Measurements from ENCODE around the gene CA9. TPM values are rescaled to one million over a fixed set of nuclear protein-coding genes. Genes with fewer than 3 reads are reported as not detected.
"Not testable (repeated sequence)": the region's sequence is repeated elsewhere in the genome, so short reads cannot be mapped to it uniquely, and the experiment has no call there.

Gene CA9
- polyA plus RNA-seq (2013, experiment 1 of 2): 1.4 TPM
- polyA plus RNA-seq (2013, experiment 2 of 2): 1.3 TPM

DNA sequence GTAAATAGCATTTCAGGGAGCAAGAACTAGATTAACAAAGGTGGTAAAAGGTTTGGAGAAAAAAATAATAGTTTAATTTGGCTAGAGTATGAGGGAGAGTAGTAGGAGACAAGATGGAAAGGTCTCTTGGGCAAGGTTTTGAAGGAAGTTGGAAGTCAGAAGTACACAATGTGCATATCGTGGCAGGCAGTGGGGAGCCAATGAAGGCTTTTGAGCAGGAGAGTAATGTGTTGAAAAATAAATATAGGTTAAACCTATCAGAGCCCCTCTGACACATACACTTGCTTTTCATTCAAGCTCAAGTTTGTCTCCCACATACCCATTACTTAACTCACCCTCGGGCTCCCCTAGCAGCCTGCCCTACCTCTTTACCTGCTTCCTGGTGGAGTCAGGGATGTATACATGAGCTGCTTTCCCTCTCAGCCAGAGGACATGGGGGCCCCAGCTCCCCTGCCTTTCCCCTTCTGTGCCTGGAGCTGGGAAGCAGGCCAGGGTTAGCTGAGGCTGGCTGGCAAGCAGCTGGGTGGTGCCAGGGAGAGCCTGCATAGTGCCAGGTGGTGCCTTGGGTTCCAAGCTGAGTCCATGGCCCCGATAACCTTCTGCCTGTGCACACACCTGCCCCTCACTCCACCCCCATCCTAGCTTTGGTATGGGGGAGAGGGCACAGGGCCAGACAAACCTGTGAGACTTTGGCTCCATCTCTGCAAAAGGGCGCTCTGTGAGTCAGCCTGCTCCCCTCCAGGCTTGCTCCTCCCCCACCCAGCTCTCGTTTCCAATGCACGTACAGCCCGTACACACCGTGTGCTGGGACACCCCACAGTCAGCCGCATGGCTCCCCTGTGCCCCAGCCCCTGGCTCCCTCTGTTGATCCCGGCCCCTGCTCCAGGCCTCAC, at the start of gene CA9:
Gene CA9 (plus strand): TSS at position 797 of the 893 bp plus-strand sequence. CDS start 32 bp downstream, at position 829.
- Histone ChIP-seq H3K27ac (ENCODE audit: low read depth, low read length) (no peak within 1 kb of the TSS), H3K9me3 (ENCODE audit: insufficient read depth, low read depth, low read length) (no peaks in the 10 kb centered on the region), H3K4me1 (ENCODE audit: insufficient read depth, low read length) (no peaks in the 10 kb centered on the region), H3K4me3 (ENCODE audit: low read length) (no peak within 1 kb of the TSS; the same call in 1 of the 2 replicates), H3K9ac (ENCODE audit: low read depth, low read length) (no peak within 1 kb of the TSS), H3K36me3 (ENCODE audit: insufficient read depth, low read length) (no peaks in the 10 kb centered on the region), H3K27me3 (ENCODE audit: insufficient read depth, low read length) (peaks cover 15% of the 10 kb centered on the region)
- 84% methylated on average over 10 of the region's 10 CpGs for WGBS

DNA sequence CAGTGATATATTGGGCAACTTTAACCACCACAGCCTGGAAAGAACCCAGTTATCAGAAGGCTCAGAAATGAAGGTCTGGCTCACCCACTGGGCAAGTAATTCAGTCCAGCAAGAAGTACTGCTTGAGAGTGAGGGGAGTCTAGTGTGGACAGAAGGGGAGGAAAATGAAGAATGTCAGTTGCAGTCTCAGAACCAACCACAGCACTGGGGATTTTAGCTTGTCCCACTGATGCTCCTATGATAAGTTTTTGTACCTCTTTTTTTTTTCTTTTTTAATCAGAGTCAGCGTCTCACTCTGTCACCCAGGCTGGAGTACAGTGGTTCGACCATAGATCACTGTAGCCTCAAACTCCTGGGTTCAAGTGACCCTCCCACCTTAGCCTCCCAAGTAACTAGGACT, 46.2 kb upstream of the CA9 start:
- H3K9me3 ChIP-seq (ENCODE audit: insufficient read depth, low read depth, low read length): no peaks in the 10 kb centered on the region
- no peaks in the 10 kb centered on the region for H3K4me1 ChIP-seq (ENCODE audit: insufficient read depth, low read length)
- no peak overlapping the region for H3K4me3 ChIP-seq (ENCODE audit: low read length)
- 89% methylated on average over 2 of the region's 2 CpGs for WGBS
- H3K27me3 ChIP-seq (ENCODE audit: insufficient read depth, low read length): no peaks in the 10 kb centered on the region
- no peak overlapping the region for H3K27ac ChIP-seq (ENCODE audit: low read depth, low read length)
- H3K36me3 ChIP-seq (ENCODE audit: insufficient read depth, low read length): no peaks in the 10 kb centered on the region
- H3K9ac ChIP-seq (ENCODE audit: low read depth, low read length): no peak overlapping the region

DNA sequence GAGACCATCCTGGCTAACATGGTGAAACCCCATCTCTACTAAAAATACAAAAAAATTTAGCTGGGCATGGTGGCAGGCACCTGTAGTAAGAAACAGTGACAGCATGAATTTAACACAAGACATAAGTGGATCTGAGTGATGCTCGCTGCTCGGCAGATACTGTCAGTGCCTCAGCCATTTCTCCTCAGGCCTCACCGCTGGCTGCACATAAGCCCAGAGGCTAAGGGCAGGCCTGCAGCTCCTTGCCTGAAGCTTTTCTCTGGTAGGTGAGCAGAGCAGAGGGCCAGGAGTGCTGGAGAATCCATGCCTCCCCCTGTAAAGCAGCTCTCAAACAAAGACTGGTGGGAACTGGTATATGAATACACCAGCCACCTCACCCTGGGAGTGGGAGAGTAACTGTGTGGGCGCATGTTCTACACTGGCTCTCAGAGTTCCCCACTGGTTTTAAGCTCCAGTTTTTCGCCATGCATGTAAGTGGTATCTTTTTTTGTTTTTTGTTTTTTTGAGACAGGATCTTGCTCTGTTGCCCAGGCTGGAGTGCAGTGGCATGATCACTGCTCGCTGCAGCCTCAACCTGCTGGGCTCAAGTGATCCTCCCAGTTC, 45.2 kb upstream of the CA9 start:
- no peak overlapping the region for H3K27ac ChIP-seq (ENCODE audit: low read depth, low read length)
- H3K36me3 ChIP-seq (ENCODE audit: insufficient read depth, low read length): no peaks in the 10 kb centered on the region
- no peak overlapping the region for H3K4me3 ChIP-seq (ENCODE audit: low read length)
- H3K27me3 ChIP-seq (ENCODE audit: insufficient read depth, low read length): no peaks in the 10 kb centered on the region
- H3K4me1 ChIP-seq (ENCODE audit: insufficient read depth, low read length): no peaks in the 10 kb centered on the region
- no peaks in the 10 kb centered on the region for H3K9me3 ChIP-seq (ENCODE audit: insufficient read depth, low read depth, low read length)
- 92% methylated on average over 6 of the region's 6 CpGs for WGBS
- H3K9ac ChIP-seq (ENCODE audit: low read depth, low read length): no peak overlapping the region

DNA sequence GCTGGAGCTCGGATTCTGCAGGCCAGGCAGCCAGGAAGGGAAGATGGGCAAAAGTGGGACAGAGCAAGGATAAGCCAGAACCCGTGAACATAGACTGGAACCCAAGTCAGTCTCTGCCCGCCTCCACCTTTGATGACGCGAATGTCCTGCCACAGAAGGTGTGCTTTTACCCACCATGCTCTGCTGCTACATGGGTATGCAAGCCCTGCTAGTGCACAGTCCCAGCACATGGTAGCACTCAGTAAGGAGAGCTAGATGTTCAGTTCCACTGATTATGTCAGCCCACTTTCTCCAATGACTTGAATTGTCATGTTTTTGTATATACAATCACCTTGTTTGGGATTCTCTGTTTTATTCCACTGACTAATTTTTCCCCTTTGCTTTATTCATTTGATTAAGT, 44.1 kb upstream of the CA9 start:
- no peaks in the 10 kb centered on the region for H3K9me3 ChIP-seq (ENCODE audit: insufficient read depth, low read depth, low read length)
- no peak overlapping the region for H3K4me3 ChIP-seq (ENCODE audit: low read length)
- H3K27me3 ChIP-seq (ENCODE audit: insufficient read depth, low read length): no peaks in the 10 kb centered on the region
- no peaks in the 10 kb centered on the region for H3K36me3 ChIP-seq (ENCODE audit: insufficient read depth, low read length)
- 89% methylated on average over 5 of the region's 5 CpGs for WGBS
- H3K27ac ChIP-seq (ENCODE audit: low read depth, low read length): no peak overlapping the region
- H3K9ac ChIP-seq (ENCODE audit: low read depth, low read length): no peak overlapping the region
- no peaks in the 10 kb centered on the region for H3K4me1 ChIP-seq (ENCODE audit: insufficient read depth, low read length)

DNA sequence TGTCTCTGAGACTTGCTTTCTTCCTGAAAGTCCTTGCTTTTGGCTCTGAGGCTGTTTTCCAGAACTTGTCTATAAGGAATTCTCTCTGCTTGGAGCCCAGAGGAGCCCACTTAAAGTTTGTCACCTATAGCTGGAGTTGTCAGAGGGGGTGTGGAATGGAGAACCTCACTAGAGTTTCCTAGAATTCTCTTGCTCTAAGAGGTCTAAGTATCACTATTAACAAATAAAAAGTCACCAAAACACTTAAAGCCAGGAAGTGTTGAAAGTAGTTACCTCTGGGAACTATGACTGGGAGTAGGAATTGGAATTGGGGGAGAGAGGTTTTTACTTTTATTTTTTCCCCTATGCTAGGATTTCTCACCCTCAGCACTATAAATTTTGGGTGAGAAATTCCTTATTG, 38.0 kb upstream of the CA9 start:
- Histone ChIP-seq H3K9ac (ENCODE audit: low read depth, low read length) (no peak overlapping the region), H3K27me3 (ENCODE audit: insufficient read depth, low read length) (no peaks in the 10 kb centered on the region), H3K9me3 (ENCODE audit: insufficient read depth, low read depth, low read length) (no peaks in the 10 kb centered on the region), H3K36me3 (ENCODE audit: insufficient read depth, low read length) (no peaks in the 10 kb centered on the region), H3K4me3 (ENCODE audit: low read length) (no peak overlapping the region), H3K4me1 (ENCODE audit: insufficient read depth, low read length) (no peaks in the 10 kb centered on the region), H3K27ac (ENCODE audit: low read depth, low read length) (no peak overlapping the region)

DNA sequence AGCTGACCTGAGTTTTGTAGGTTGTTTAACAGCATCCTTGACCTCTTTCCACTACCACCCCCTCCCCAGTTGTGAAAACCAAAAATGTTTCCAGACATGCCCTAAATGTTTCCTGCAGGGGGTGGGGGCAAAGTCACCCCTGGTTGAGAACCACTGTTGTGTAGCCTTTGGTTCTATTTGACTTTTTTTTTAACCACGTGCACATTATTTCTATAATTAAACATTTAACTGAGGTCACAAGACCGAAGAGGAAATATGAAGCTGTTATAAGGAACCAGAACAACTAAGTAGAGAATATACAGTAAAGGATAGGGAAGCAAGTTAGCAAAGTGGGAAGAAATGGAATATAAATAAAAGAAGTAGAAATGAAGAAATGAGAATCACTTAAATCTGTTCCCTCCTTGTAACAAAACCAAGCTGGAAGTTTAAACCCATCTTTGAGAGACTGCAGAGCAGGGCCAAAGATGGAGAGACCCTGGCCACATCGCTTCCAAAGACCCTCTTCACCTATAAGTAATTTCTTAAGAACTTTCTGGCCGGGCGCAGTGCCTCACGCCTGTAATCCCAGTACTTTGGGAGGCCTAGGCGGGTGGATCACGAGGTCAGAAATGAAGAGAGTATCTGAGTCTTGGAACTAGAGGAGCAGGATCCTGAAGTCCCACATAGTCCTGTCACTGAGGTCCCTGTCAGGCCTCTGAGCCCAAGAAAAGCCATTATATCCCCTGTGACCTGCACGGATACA, 37.4 kb upstream of the CA9 start:
- H3K27ac ChIP-seq (ENCODE audit: low read depth, low read length): no peak overlapping the region
- H3K9me3 ChIP-seq (ENCODE audit: insufficient read depth, low read depth, low read length): no peaks in the 10 kb centered on the region
- H3K4me1 ChIP-seq (ENCODE audit: insufficient read depth, low read length): no peaks in the 10 kb centered on the region
- H3K9ac ChIP-seq (ENCODE audit: low read depth, low read length): no peak overlapping the region
- WGBS: 93% methylated on average over 8 of the region's 9 CpGs
- no peaks in the 10 kb centered on the region for H3K36me3 ChIP-seq (ENCODE audit: insufficient read depth, low read length)
- H3K27me3 ChIP-seq (ENCODE audit: insufficient read depth, low read length): no peaks in the 10 kb centered on the region
- H3K4me3 ChIP-seq (ENCODE audit: low read length): no peak overlapping the region

DNA sequence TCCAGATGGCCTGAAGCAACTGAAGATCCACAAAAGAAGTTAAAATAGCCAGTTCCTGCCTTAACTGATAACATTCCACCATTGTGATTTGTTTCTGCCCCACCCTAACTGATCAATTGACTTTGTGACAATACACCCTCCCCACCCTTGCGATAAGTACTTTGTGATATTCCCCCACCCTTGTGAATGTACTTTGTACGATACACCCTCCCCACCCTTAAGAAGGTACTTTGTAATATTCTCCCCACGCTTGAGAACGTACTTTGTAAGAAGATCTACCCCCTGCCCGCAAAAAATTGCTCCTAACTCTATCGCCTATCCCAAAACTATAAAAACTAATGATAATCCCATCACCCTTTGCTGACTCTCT, 36.9 kb upstream of the CA9 start:
- not testable (repeated sequence) for H3K9ac ChIP-seq (ENCODE audit: low read depth, low read length); H3K27ac ChIP-seq (ENCODE audit: low read depth, low read length); H3K27me3 ChIP-seq (ENCODE audit: insufficient read depth, low read length); H3K9me3 ChIP-seq (ENCODE audit: insufficient read depth, low read depth, low read length); H3K36me3 ChIP-seq (ENCODE audit: insufficient read depth, low read length); H3K4me1 ChIP-seq (ENCODE audit: insufficient read depth, low read length); H3K4me3 ChIP-seq (ENCODE audit: low read length)
- WGBS: 97% methylated on average over 6 of the region's 6 CpGs

DNA sequence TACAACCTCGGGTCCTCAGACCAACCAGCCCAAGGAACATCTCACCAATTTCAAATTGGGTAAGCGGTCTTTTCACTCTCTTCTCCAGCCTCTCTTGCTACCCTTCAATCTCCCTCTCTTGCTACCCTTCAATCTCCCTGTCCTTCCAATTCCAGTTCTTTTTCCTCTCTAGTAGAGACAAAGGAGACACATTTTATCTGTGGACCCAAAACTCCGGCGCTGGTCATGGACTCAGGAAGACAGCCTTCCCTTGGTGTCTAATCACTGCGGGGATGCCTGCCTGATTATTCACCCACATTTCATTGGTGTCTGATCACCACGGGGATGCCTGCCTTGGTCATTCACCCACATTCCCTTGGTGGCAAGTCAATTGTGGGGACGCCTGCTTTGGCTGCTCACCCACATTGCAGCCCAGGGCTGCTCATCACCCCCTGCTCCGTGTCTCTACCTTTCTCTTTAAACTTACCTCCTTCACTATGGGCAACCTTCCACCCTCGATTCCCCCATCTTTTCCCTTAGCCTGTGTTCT, 36.2 kb upstream of the CA9 start:
- 95% methylated on average over 9 of the region's 9 CpGs for WGBS
- not testable (repeated sequence) for H3K27ac ChIP-seq (ENCODE audit: low read depth, low read length); H3K27me3 ChIP-seq (ENCODE audit: insufficient read depth, low read length); H3K4me3 ChIP-seq (ENCODE audit: low read length); H3K36me3 ChIP-seq (ENCODE audit: insufficient read depth, low read length); H3K4me1 ChIP-seq (ENCODE audit: insufficient read depth, low read length); H3K9ac ChIP-seq (ENCODE audit: low read depth, low read length); H3K9me3 ChIP-seq (ENCODE audit: insufficient read depth, low read depth, low read length)

DNA sequence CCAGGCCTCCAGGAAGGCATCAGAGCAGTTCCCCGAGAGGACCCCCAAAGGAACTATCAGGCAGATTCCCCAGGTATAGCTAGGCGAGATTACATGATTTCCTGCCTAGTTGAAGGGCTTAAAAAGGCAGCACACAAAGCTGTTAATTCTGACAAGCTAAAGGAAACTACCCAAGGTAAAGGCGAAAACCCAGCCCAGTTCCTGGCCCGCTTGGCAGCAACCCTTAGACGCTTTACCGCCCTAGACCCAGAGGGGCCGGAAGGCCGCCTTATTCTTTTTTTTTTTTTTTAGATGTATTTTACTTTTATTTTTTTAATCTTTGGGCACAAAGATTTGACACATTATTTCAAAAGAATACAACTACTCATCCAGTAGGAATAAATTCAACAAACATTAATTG, 35.0 kb upstream of the CA9 start:
- not testable (repeated sequence) for H3K27ac ChIP-seq (ENCODE audit: low read depth, low read length)

DNA sequence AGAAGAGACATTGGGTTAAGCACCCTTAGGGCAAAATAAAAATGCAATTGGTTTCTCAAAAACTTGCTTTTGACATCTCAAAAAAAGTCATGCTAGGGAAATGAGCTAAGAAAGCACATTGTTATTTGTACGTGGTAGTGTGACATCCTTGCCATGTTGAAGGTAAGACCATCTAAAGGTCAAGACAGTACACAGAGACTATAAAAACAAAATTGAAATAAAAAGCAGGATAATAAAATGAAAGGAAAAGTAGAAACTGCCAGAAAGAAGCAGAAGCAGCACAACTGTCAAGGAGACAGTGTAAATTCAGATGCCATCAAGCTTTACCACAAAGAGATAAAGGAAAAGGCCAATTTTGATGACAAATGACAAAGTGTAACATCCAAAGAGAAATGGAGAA, 34.5 kb upstream of the CA9 start:
- H3K27me3 ChIP-seq (ENCODE audit: insufficient read depth, low read length); H3K27ac ChIP-seq (ENCODE audit: low read depth, low read length); H3K9me3 ChIP-seq (ENCODE audit: insufficient read depth, low read depth, low read length); H3K9ac ChIP-seq (ENCODE audit: low read depth, low read length); H3K36me3 ChIP-seq (ENCODE audit: insufficient read depth, low read length); H3K4me3 ChIP-seq (ENCODE audit: low read length); H3K4me1 ChIP-seq (ENCODE audit: insufficient read depth, low read length): not testable (repeated sequence)
- WGBS: 100% methylated on average over 1 of the region's 1 CpG

More for the DNA sequence above, 35.0 kb upstream of the CA9 start:
- H3K27me3 ChIP-seq (ENCODE audit: insufficient read depth, low read length); H3K9ac ChIP-seq (ENCODE audit: low read depth, low read length); H3K4me3 ChIP-seq (ENCODE audit: low read length); H3K9me3 ChIP-seq (ENCODE audit: insufficient read depth, low read depth, low read length); H3K36me3 ChIP-seq (ENCODE audit: insufficient read depth, low read length); H3K4me1 ChIP-seq (ENCODE audit: insufficient read depth, low read length): not testable (repeated sequence)
- WGBS: 86% methylated on average over 5 of the region's 8 CpGs

DNA sequence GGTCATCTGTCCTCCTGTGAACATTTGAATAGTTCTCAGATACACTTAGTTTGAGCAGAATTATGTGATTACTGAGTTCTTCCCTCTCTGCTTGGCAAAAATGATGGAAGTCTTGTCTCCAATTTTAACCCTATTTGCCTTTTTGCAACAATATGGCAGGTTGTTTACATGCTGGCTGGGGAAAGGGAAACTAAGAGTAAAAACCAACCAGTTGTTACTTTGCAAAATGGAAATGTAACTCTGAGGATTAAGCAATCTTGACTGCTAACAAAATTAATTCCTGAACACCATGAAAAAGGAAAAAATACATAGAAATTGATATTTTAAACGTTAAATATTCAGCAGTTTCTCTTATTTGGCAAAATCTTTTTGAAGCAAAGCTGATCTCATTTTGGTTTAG, 34.1 kb upstream of the CA9 start:
- Histone ChIP-seq H3K9ac (ENCODE audit: low read depth, low read length) (no peak overlapping the region), H3K36me3 (ENCODE audit: insufficient read depth, low read length) (no peaks in the 10 kb centered on the region), H3K9me3 (ENCODE audit: insufficient read depth, low read depth, low read length) (no peaks in the 10 kb centered on the region), H3K4me3 (ENCODE audit: low read length) (no peak overlapping the region), H3K4me1 (ENCODE audit: insufficient read depth, low read length) (no peaks in the 10 kb centered on the region), H3K27ac (ENCODE audit: low read depth, low read length) (no peak overlapping the region), H3K27me3 (ENCODE audit: insufficient read depth, low read length) (no peaks in the 10 kb centered on the region)
- WGBS: 100% methylated on average over 1 of the region's 1 CpG
